Islet of Langerhans (tissue), 1 donor: ENCODE results near the gene SUPT7L.
"Not testable (repeated sequence)": the region's sequence is repeated elsewhere in the genome, so short reads cannot be mapped to it uniquely, and the experiment has no call there.

Experiments
- FAIRE-seq: peaks from one replicate; lab custom pipeline; 2011; peaks lifted over from hg19 to GRCh38; lab: Jason Lieb, UNC

SUPT7L gene

DNA sequence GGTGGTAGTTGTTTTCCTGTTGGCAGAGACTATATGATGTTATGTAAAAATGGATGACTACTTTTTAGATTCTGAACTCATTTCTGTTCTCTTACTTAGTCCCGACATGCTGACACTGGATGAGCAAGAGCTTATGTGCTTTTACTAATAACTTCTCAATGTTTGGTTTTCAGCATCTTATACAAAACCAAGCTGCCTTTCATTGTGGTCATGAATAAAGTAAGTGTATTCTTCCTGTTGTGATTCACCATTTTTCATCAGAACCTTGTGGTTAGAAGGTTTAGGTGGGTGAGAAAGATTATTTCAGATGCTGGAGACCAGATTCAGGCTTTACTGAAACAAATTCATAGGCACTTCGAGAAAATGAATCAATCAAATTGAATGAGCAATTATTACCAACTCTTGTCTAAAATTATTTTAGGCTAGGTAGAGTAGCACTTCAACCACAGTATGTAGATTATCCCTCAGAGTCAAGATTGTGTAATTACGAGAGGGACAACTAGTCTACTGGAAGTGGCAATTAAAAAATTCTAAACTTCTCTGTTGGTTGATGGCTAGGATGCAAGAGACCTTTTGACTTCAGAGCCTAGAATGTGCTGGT, 25.3 kb downstream of the SUPT7L start:
- no peak for FAIRE-seq

DNA sequence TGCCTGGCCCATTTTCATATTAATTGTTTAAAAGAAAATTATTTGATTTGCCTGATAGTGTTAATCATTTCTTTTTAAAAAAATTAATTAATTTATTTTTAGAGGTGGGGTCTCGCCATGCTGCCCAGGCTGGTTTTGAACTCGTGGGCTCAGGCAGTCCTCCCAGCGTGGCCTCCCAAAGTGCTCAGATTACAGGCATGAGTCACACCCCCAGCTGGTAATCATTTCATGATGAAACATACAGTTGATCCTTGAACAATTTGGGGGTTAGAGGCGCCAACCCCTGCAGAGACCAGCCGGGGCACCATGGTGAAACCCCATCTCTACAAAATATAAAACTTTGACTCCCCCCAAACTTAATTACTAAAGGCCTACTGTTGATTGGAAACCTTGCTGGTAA, 26.6 kb downstream of the SUPT7L start:
- FAIRE-seq: no peak

- no peak for FAIRE-seq
These were observed 29.1 kb downstream of the SUPT7L start for GRCh38 chr2:27634291-27634690.

DNA sequence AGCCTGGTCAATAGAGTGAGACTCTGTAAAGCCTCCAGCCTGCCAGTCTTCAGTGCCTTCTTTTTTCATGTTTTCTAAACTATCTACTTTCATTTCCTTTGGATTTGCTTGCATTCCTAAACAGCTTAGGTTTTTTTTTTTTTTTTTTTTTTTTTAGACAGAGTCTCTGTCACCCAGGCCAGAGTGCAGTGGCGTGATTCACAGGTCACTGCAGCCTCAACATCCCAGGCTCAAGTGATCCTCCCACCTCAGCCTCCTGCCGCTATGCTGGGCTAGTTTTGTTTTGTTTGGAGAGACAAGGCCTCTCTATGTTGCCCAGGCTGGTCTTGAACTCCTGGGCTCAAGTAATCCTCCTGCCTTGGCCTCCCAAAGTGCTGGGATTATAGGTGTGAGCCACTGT, 33.2 kb downstream of the SUPT7L start:
- FAIRE-seq: not testable (repeated sequence)

GRCh38 chr2:27628767-27629709, 34.4 kb downstream of the SUPT7L start, which contains the start of the genes CCDC121 and GPN1:
Gene CCDC121 (minus strand): TSS chr2:27629012. CDS start chr2:27627799, 1,213 bp downstream.
Gene GPN1 (plus strand): TSS chr2:27629050. CDS start chr2:27629059, 9 bp downstream.
- no peak for FAIRE-seq

GRCh38 chr2:27627963-27628766, 35.2 kb downstream of the SUPT7L start:
- no peak for FAIRE-seq

DNA sequence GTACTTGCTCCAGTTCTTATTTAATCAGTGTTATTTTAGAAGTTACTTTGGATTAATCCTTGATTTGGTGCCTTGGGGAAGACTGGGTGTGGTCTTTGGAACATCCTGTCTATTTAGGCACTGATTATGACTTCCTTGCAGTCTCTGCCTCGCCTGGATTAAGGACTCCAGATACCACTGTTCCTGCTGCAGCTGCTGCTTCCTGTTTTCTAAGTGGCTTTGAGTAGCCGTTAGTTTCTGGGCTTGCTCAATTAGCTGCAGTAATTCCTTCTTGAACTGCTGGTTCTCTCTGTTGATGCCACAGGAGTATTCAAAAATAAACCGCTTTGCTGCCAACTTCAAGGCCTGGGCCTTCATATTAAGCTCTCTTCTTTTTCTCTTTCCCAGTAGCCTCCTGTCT, 36.5 kb downstream of the SUPT7L start:
- not testable (repeated sequence) for FAIRE-seq

GRCh38 chr2:27626323-27626722, 37.1 kb downstream of the SUPT7L start:
- FAIRE-seq: not testable (repeated sequence)

- FAIRE-seq: no peak
These were observed 38.5 kb downstream of the SUPT7L start for GRCh38 chr2:27624943-27625342.

DNA sequence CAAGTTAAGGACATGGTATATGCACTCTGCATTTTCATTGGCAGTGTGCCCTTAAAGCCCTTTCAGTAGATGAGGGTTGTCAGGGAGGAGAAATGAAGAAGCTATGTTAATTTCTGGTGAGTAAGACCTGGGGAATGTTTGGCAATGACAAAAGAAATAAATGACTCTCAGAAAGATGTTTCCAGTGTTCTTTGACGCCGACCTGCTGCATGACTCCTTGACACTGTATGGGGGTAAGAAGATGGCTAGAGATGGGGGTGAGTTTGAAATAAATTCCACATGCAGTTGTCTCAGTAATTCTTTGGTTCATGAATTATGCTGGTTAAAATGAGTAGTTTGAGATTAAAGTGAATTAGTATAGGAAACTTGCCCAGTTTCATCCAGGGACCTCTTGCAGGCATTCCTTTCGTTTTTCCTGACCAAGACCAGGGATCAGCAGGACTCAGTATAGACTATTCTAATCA, 40.5 kb downstream of the SUPT7L start:
- no peak for FAIRE-seq

DNA sequence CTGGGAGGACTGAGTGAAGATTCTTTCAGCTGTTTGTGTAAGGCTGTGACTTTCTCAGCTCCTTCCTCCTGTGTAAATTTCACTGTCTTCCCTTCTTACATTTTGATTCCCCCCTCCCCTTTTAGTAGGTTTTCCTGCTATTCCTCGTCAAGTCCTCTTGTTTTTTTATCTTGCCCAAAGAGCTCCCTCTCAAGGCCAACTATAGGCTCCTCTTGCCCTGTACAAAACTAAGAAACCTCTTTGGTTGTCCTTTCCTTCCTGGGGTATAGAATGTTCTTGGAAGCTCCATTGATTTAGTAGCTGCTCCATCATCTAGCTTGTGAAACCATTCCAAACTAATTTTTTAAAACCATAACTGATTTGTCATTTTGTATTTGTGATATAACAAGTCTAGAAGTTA, 41.9 kb downstream of the SUPT7L start:
- no peak for FAIRE-seq

GRCh38 chr2:27615316-27615715, 48.1 kb downstream of the SUPT7L start:
- FAIRE-seq: no peak

DNA sequence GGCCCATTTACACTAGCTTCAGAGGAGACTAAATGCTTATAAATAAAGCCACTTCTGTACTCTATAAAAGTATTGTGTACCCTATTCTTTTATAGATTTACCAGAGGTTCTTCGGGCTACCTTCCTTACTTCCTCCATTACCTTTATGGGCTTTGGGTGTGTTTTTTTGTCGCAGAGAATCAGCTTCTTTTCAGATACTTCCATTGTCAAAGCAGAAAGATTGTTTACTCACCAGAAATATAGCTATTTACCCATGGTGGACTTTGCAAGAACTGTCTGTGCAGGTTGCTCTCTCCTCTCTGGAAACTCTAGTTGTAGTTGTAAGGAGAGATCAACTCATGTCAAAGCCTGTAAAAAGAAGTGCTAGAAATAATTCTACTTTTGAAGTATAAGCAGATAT, 49.4 kb downstream of the SUPT7L start:
- no peak for FAIRE-seq

DNA sequence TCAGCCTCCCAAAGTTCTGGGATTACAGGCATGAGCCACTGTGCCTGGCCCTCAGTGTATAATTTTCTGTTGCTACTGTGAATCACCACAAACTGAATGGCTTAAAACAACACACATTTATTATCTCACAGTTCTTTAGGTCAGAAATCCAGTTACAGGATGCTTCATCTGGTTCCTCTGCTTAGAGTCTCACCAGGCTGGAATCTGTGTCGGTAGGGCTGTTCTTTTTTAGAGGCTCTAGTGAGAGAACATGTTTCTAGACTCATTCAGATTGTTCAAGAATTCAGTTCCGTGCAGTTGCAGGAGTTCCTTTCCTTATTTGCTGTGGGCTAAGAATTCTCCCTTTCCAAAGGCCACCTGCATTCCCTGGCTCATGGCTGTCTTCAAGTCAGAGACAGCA, 56.8 kb downstream of the SUPT7L start:
- FAIRE-seq: no peak
